Mesendoderm (in vitro differentiated cells): ENCODE data around the gene CASP3.

Source experiments
- DNase-seq: peaks from one replicate; pipeline ENCODE4 v3.0.0; 2013
- H2AK5ac ChIP-seq: 2 replicates; pipeline ENCODE4 v1.6.1; 2013; ENCODE audit warnings: low read length, inconsistent platforms
- H2BK120ac ChIP-seq: 2 replicates; pipeline ENCODE4 v1.6.1; 2013; ENCODE audit warnings: low read depth, mild to moderate bottlenecking, low read length, moderate library complexity, mixed read lengths
- H2BK15ac ChIP-seq: replicated peaks from 2 replicates; pipeline ENCODE4 v1.6.1; 2013; ENCODE audit warnings: low read depth, mild to moderate bottlenecking, moderate library complexity
- H2BK5ac ChIP-seq: 2 replicates; pipeline ENCODE4 v1.6.1; 2013; ENCODE audit warnings: low read length, inconsistent platforms
- H3K18ac ChIP-seq: 2 replicates; pipeline ENCODE4 v1.6.1; 2013; ENCODE audit warnings: mild to moderate bottlenecking, low read length, mixed read lengths
- H3K23ac ChIP-seq: one replicate; pipeline ENCODE4 v1.6.1; 2013; ENCODE audit warnings: low read length
- H3K27ac ChIP-seq: 2 replicates; pipeline ENCODE4 v1.5.1; 2013; ENCODE audit warnings: low read depth, mild to moderate bottlenecking, inconsistent platforms, low read length, moderate library complexity
- H3K27me3 ChIP-seq: 2 replicates; pipeline ENCODE4 v1.6.1; 2013; ENCODE audit warnings: low read length, control low read depth, mild to moderate bottlenecking, inconsistent platforms; ENCODE audit not compliant: insufficient read depth, poor library complexity
- H3K36me3 ChIP-seq: 2 replicates; pipeline ENCODE4 v1.6.1; 2013; ENCODE audit warnings: low read length, inconsistent platforms; ENCODE audit not compliant: control insufficient read depth, insufficient read depth
- H3K4ac ChIP-seq: one replicate; pipeline ENCODE4 v1.6.1; 2013; ENCODE audit warnings: low read depth, mild to moderate bottlenecking, low read length, moderate library complexity
- H3K4me1 ChIP-seq: 2 replicates; pipeline ENCODE4 v1.6.1; 2013; ENCODE audit warnings: low read depth, low read length, inconsistent platforms; ENCODE audit not compliant: control insufficient read depth
- H3K4me2 ChIP-seq: 2 replicates; pipeline ENCODE4 v1.6.1; 2013; ENCODE audit warnings: low read length
- H3K4me3 ChIP-seq: 2 replicates; pipeline ENCODE4 v1.5.1; 2013; ENCODE audit warnings: mild to moderate bottlenecking, low read length
- H3K56ac ChIP-seq: one replicate; pipeline ENCODE4 v1.6.1; 2013; ENCODE audit warnings: low read length
- H3K79me1 ChIP-seq: 2 replicates; pipeline ENCODE4 v1.6.1; 2013; ENCODE audit warnings: low read length, inconsistent platforms
- H3K79me2 ChIP-seq: 2 replicates; pipeline ENCODE4 v1.6.1; 2013; ENCODE audit warnings: mild to moderate bottlenecking, low read length; ENCODE audit not compliant: control insufficient read depth, insufficient read depth
- H3K9ac ChIP-seq: 2 replicates; pipeline ENCODE4 v1.6.1; 2013; ENCODE audit warnings: low read length, inconsistent platforms
- H4K5ac ChIP-seq: one replicate; pipeline ENCODE4 v1.6.1; 2013; ENCODE audit warnings: low read length
- H4K8ac ChIP-seq: one replicate; pipeline ENCODE4 v1.6.1; 2013; ENCODE audit warnings: low read depth, mild to moderate bottlenecking, control low read depth, low read length, moderate library complexity
- WGBS: extraction: QIAGEN DNeasy Blood & Tissue Kit; methylation state at CpG from one replicate; pipeline ENCODE4 v1.1.7; 2013; ENCODE audit warnings: low lambda C conversion rate, missing lambda C conversion rate; ENCODE audit not compliant: insufficient coverage; ENCODE audit errors: extremely low coverage; 5-methylcytosine and 5-hydroxymethylcytosine counted together

The CASP3 gene

DNA sequence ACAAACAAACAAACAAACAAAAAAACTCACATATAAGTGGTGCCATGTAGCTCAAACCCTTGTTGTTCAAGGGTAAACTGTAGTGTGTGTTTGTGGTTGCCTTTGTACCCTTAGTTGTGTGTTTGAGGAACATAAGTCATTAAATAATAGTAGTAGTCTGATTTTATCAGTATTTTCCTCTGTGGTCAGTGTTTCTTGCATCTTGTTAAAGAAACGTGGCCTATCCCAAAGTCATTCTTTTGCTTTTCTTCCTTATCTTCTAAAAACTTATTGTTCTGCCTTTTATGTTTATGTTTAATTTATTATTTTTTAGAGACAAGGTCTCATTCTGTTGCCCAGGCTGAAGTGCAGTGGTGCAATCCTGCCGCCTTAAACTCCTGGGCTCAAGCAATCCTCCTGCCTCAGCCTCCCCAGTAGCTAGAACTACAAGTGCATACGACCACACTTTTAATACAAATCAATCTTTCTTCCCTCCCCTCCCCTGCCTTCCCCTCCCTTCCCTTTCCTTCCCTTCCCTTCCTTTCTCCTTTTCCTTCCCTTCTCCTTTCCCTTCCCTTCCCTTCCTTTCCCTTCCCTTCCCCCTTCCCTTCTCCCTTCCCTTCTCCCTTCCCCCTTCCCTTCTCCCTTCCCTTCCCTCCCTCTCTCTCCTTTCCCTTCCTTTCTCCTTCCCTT lies 26.7 kb upstream of the CASP3 start:
- no peaks in the 10 kb centered on the region for H3K4me1 ChIP-seq
- no peaks in the 10 kb centered on the region for H3K79me2 ChIP-seq

DNA sequence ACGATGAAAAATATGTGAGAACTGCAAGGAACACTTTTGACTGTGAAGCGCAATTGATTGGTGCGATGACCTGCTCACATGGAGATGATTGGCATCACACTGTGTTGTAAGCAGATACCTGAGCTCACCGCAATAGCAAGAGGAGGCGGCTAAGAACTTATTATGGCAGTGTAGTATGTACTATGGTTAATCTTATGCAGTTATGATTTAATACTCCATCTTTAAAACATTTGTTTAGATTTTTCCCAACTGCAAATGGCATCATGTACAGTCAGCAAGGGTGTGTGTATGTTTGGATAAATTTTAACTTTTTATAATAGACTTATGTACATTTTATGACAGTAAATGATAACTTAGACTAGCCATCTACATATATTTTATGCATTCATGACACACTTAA lies 25.8 kb upstream of the CASP3 start:
- WGBS, result no CpG with 5 or more reads among the region's 5 CpGs
- Histone ChIP-seq H2BK15ac (no peak overlapping the region), H3K27me3 (no peaks in the 10 kb centered on the region)

More for the DNA sequence above, 26.7 kb upstream of the CASP3 start:
- Histone ChIP-seq H2BK15ac (no peak overlapping the region), H3K4me3 (no peak overlapping the region), H4K8ac (no peak overlapping the region), H3K27ac (no peak overlapping the region), H3K27me3 (no peaks in the 10 kb centered on the region), H3K23ac (no peak overlapping the region), H2AK5ac (no peak overlapping the region), H2BK5ac (no peak overlapping the region), H3K4ac (no peak overlapping the region), H3K79me1 (no peaks in the 10 kb centered on the region), H3K9ac (no peak overlapping the region), H4K5ac (no peak overlapping the region), H2BK120ac (no peak overlapping the region), H3K18ac (no peak overlapping the region), H3K36me3 (no peaks in the 10 kb centered on the region), H3K4me2 (no peak overlapping the region), H3K56ac (no peak overlapping the region)
- WGBS, result no CpG with 5 or more reads among the region's 3 CpGs
- DNase-seq, result no peak

DNA sequence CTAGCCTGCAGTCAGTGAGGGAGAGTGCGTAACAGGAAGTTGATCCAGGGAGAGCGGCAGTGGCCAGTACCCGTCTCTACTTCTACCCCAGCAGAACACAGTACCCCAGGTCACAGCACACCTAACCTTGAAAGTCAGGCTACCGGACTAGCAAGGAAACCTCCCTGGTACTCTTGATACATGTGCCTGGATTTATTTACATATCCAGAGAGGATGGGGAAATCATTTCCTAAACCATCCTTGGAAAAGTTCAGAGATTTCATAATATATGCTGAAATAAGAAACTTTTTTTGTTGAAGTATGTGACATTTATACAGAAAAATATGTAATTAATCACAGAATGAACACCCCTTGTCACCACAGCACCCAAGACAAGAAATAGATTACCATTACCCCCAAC lies 24.8 kb upstream of the CASP3 start:
- DNase-seq, result no peak
- H2BK120ac ChIP-seq, result no peak overlapping the region
- H3K27me3 ChIP-seq, result no peaks in the 10 kb centered on the region

More for the DNA sequence above, 25.8 kb upstream of the CASP3 start:
- no peaks in the 10 kb centered on the region for H3K79me2 ChIP-seq
- no peak overlapping the region for H3K9ac ChIP-seq
- no peak overlapping the region for H2BK120ac ChIP-seq
- no peak overlapping the region for H3K4ac ChIP-seq
- no peaks in the 10 kb centered on the region for H3K79me1 ChIP-seq
- H2AK5ac ChIP-seq, result no peak overlapping the region
- H3K56ac ChIP-seq, result no peak overlapping the region
- no peak overlapping the region for H3K4me3 ChIP-seq
- no peaks in the 10 kb centered on the region for H3K36me3 ChIP-seq
- no peak overlapping the region for H3K23ac ChIP-seq
- H3K18ac ChIP-seq, result no peak overlapping the region
- no peak overlapping the region for H2BK5ac ChIP-seq
- no peak for DNase-seq
- H4K5ac ChIP-seq, result no peak overlapping the region
- no peak overlapping the region for H3K4me2 ChIP-seq
- H3K27ac ChIP-seq, result no peak overlapping the region
- H3K4me1 ChIP-seq, result no peaks in the 10 kb centered on the region
- H4K8ac ChIP-seq, result no peak overlapping the region

DNA sequence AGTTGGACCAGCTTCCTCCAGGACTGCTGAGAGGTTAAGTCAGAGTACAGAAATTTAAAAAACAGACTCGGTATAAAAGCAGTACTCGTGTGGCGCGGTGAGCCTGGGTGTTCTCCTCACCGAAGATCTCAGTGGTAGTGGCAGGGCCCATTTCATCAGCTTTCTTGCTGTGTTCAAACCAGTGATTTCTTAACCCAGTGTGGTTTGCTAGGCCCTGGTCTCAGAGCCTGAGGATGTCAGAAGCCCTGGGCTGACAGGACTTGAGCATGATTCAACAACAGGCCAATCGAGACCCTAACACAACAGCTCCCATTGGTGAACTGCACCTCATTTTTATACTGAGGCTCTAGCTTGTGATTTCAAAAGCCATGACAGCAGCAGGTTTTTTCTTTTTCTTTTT lies 23.5 kb upstream of the CASP3 start:
- H3K4me3 ChIP-seq, result no peak overlapping the region
- no peaks in the 10 kb centered on the region for H3K27me3 ChIP-seq
- no peak overlapping the region for H3K56ac ChIP-seq
- no peak overlapping the region for H2BK120ac ChIP-seq
- no peak overlapping the region for H3K4me2 ChIP-seq
- H3K18ac ChIP-seq, result no peak overlapping the region
- no peak overlapping the region for H3K9ac ChIP-seq
- H3K79me2 ChIP-seq, result no peaks in the 10 kb centered on the region
- DNase-seq, result no peak
- no peak overlapping the region for H2AK5ac ChIP-seq
- WGBS, result no CpG with 5 or more reads among the region's 6 CpGs
- H3K23ac ChIP-seq, result no peak overlapping the region
- no peaks in the 10 kb centered on the region for H3K79me1 ChIP-seq
- H4K8ac ChIP-seq, result no peak overlapping the region
- H3K4ac ChIP-seq, result no peak overlapping the region
- no peak overlapping the region for H2BK5ac ChIP-seq
- H2BK15ac ChIP-seq, result no peak overlapping the region
- no peak overlapping the region for H3K27ac ChIP-seq
- no peak overlapping the region for H4K5ac ChIP-seq
- H3K36me3 ChIP-seq, result no peaks in the 10 kb centered on the region
- H3K4me1 ChIP-seq, result no peaks in the 10 kb centered on the region

More for the DNA sequence above, 24.8 kb upstream of the CASP3 start:
- H4K8ac ChIP-seq, result no peak overlapping the region
- WGBS, result no CpG with 5 or more reads among the region's 4 CpGs
- H3K79me2 ChIP-seq, result no peaks in the 10 kb centered on the region
- H3K4me1 ChIP-seq, result no peaks in the 10 kb centered on the region
- H3K18ac ChIP-seq, result no peak overlapping the region
- no peak overlapping the region for H3K4ac ChIP-seq
- no peak overlapping the region for H3K4me2 ChIP-seq
- H3K79me1 ChIP-seq, result no peaks in the 10 kb centered on the region
- no peak overlapping the region for H2AK5ac ChIP-seq
- no peaks in the 10 kb centered on the region for H3K36me3 ChIP-seq
- no peak overlapping the region for H2BK15ac ChIP-seq
- H3K23ac ChIP-seq, result no peak overlapping the region
- no peak overlapping the region for H4K5ac ChIP-seq
- H2BK5ac ChIP-seq, result no peak overlapping the region
- no peak overlapping the region for H3K56ac ChIP-seq
- H3K27ac ChIP-seq, result no peak overlapping the region
- H3K4me3 ChIP-seq, result no peak overlapping the region
- no peak overlapping the region for H3K9ac ChIP-seq

DNA sequence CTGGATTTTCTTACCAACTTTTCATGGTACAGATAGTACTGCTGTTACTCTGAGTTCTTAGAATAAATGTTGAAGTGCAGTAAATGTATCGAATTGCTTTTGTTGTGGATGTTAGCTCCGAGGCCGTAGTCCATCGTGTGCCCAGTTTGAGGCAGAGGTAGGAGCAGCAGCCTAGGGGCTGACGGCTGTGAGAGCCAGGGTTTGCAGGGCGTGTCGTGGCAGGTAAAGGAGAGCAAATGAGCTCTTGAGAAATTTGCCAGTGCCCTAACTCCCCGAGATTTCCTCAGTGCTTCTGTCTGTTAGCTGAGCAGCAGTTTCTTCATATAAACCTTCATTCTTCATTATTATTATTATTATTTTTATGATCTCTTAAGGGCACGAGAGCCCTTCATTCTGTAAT lies 21.9 kb upstream of the CASP3 start:
- Histone ChIP-seq H3K23ac (no peak overlapping the region), H3K18ac (no peak overlapping the region), H3K4ac (no peak overlapping the region), H2BK5ac (no peak overlapping the region), H3K27ac (no peak overlapping the region), H3K4me3 (no peak overlapping the region), H3K9ac (no peak overlapping the region), H2AK5ac (no peak overlapping the region), H3K27me3 (no peaks in the 10 kb centered on the region), H3K4me1 (no peaks in the 10 kb centered on the region), H3K56ac (no peak overlapping the region), H4K8ac (no peak overlapping the region), H3K79me2 (no peaks in the 10 kb centered on the region), H3K4me2 (no peak overlapping the region), H3K79me1 (no peaks in the 10 kb centered on the region), H2BK120ac (no peak overlapping the region), H3K36me3 (no peaks in the 10 kb centered on the region), H2BK15ac (no peak overlapping the region), H4K5ac (no peak overlapping the region)
- no CpG with 5 or more reads among the region's 9 CpGs for WGBS
- DNase-seq, result no peak

DNA sequence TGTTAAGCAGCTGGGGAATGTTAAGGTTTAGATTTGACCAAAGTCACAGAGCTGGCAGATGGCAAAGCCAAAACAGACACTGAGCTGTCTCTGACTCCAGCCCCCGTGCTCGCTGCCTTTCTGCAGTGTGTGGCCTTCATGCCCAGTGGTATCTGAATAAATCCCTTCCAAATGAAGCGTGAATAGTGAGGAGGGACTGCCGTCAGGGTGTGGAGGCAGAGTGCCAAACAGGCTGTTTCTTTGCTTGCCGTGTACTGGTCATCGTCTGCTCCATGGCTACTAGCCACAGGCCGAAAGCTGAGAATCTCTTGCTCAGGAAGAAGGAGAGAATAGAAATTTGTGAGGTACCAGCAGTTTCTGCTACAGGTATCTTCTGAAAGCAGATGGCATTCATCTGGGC lies 20.0 kb upstream of the CASP3 start:
- H2BK15ac ChIP-seq, result no peak overlapping the region
- no peak overlapping the region for H2BK120ac ChIP-seq
- H3K18ac ChIP-seq, result no peak overlapping the region
- H4K5ac ChIP-seq, result no peak overlapping the region
- no peaks in the 10 kb centered on the region for H3K4me1 ChIP-seq
- H3K9ac ChIP-seq, result no peak overlapping the region
- no peak overlapping the region for H3K23ac ChIP-seq
- H3K79me1 ChIP-seq, result no peaks in the 10 kb centered on the region
- H3K56ac ChIP-seq, result no peak overlapping the region
- no peaks in the 10 kb centered on the region for H3K79me2 ChIP-seq
- H4K8ac ChIP-seq, result no peak overlapping the region
- no peak overlapping the region for H3K27ac ChIP-seq
- H2AK5ac ChIP-seq, result no peak overlapping the region
- no peaks in the 10 kb centered on the region for H3K36me3 ChIP-seq
- H3K4ac ChIP-seq, result no peak overlapping the region
- H3K4me2 ChIP-seq, result no peak overlapping the region
- no peak overlapping the region for H2BK5ac ChIP-seq
- no CpG with 5 or more reads among the region's 7 CpGs for WGBS
- DNase-seq, result no peak
- H3K4me3 ChIP-seq, result no peak overlapping the region
- no peaks in the 10 kb centered on the region for H3K27me3 ChIP-seq
